ENCODE measurements around the gene PPP2R1B. TPM values are rescaled to one million over a fixed set of nuclear protein-coding genes. Genes with fewer than 3 reads are reported as not detected.

PPP2R1B gene
- total and polyA plus RNA-seq, 11 donors = 4.2 to 99.9 (median 7.9) TPM

DNA sequence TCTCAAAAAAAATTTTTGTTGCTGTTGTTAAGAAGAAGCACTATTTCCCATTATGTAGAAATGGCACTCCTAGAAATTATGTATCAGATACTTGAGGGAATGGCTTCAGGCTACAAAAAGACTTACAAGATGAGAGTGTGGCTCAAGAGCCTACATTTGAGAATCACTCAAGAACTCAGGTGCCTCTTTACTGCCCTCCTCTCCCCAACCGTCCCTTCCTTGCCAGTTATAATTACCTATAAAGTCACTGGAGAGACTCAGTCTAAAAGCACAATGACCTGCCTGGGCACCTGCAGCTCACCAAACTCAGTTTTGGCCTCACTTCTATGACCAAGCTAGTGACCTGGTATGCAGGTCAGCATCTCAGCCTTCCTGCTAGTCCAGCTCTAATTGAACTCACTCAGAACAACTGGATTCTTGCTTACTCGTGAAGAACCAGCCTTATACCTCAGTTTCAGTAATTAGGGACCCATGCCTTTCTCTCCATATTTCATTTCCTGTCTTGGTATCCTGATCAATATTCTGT lies 41.9 kb upstream of the PPP2R1B start:
- H3K4me1 ChIP-seq = peaks cover 0 to 15% (median 2%) of the 10 kb centered on the region in 12 donors
- ATAC-seq = peak in 1 of 4 donors; percentile 7
- H3K27me3 ChIP-seq = no peaks in the 10 kb centered on the region
- H3K9me3 ChIP-seq = no peaks in the 10 kb centered on the region
- no peak overlapping the region for H3K4me3 ChIP-seq
- H3K27ac ChIP-seq = peak overlapping the region in 10 of 12 donors; percentile 7 to 76 (median 46)
- intact Hi-C loops (cut with DNase I) = no loop called here
- DNase-seq = no peak
- H3K36me3 ChIP-seq = peaks cover 0 to 61% (median 32%) of the 10 kb centered on the region in 9 donors
- WGBS, 4 donors = 90 to 96% (median 93%) methylated on average over 2 of the region's 2 CpGs
- TF ChIP-seq, protein P1, sequence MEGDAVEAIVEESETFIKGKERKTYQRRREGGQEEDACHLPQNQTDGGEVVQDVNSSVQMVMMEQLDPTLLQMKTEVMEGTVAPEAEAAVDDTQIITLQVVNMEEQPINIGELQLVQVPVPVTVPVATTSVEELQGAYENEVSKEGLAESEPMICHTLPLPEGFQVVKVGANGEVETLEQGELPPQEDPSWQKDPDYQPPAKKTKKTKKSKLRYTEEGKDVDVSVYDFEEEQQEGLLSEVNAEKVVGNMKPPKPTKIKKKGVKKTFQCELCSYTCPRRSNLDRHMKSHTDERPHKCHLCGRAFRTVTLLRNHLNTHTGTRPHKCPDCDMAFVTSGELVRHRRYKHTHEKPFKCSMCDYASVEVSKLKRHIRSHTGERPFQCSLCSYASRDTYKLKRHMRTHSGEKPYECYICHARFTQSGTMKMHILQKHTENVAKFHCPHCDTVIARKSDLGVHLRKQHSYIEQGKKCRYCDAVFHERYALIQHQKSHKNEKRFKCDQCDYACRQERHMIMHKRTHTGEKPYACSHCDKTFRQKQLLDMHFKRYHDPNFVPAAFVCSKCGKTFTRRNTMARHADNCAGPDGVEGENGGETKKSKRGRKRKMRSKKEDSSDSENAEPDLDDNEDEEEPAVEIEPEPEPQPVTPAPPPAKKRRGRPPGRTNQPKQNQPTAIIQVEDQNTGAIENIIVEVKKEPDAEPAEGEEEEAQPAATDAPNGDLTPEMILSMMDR (IDR thresholded peaks at IDR 0.05) = no peak
- no peak for TF ChIP-seq POLR2A (IDR thresholded peaks at IDR 0.05)

GRCh38 chr11:111807076-111807475 lies 40.9 kb upstream of the PPP2R1B start:
- ATAC-seq = no peak
- Histone ChIP-seq H3K4me1 (peaks cover 0 to 15% (median 2%) of the 10 kb centered on the region in 12 donors), H3K27ac (no peak overlapping the region), H3K4me3 (no peak overlapping the region), H3K9me3 (no peaks in the 10 kb centered on the region), H3K36me3 (peaks cover 0 to 71% (median 37%) of the 10 kb centered on the region in 9 donors), H3K27me3 (no peaks in the 10 kb centered on the region)
- DNase-seq = no peak
- TF ChIP-seq, protein P1 (IDR thresholded peaks at IDR 0.05) = no peak
- no peak for TF ChIP-seq POLR2A (IDR thresholded peaks at IDR 0.05)
- intact Hi-C loops (cut with DNase I) = no loop called here
- WGBS, 4 donors = 95 to 98% (median 96%) methylated on average over 1 of the region's 1 CpG

- Histone ChIP-seq H3K27ac (no peak overlapping the region), H3K36me3 (peaks cover 0 to 48% (median 26%) of the 10 kb centered on the region in 9 donors), H3K4me1 (peaks cover 0 to 17% (median 0%) of the 10 kb centered on the region in 12 donors), H3K27me3 (no peaks in the 10 kb centered on the region), H3K4me3 (no peak overlapping the region), H3K9me3 (peaks cover 0 to 15% (median 2%) of the 10 kb centered on the region in 12 donors)
- intact Hi-C loops (cut with DNase I) = no loop called here
- peak in 3 of 4 donors; percentile 42 to 60 (median 58) for ATAC-seq
- no peak for DNase-seq
- TF ChIP-seq, protein P1 (IDR thresholded peaks at IDR 0.05) = no peak
- no peak for TF ChIP-seq POLR2A (IDR thresholded peaks at IDR 0.05)
- 75 to 79% (median 76%) methylated on average over 2 of the region's 2 CpGs for WGBS, 4 donors
These were observed 34.9 kb upstream of the PPP2R1B start for GRCh38 chr11:111801135-111801534.

DNA sequence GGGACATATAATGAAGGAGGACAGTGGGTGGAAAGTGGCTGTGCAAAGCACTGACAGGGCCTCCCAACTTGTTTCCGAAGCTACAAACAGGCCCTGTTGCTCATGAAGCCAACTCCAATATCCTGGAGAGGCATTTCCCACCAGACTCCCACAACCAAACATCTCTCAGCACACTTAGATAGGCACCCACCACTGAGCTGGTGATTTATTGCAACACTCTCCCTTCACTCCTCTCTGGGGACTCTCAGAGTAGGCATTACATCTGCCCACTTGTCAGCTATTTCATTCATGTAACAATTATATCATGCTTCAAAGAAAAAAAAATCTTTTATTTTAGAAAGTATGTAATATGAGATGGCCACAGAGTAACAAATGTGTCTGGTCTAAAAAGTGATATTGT lies 32.1 kb upstream of the PPP2R1B start:
- WGBS, 4 donors = 84 to 100% (median 92%) methylated on average over 1 of the region's 1 CpG
- peaks cover 0 to 27% (median 0%) of the 10 kb centered on the region in 12 donors for H3K4me1 ChIP-seq
- H3K4me3 ChIP-seq = no peak overlapping the region
- no peak for TF ChIP-seq POLR2A (IDR thresholded peaks at IDR 0.05)
- peaks cover 0 to 28% (median 18%) of the 10 kb centered on the region in 9 donors for H3K36me3 ChIP-seq
- DNase-seq = no peak
- no peak for ATAC-seq
- H3K27ac ChIP-seq = no peak overlapping the region
- intact Hi-C loops (cut with DNase I) = no loop called here
- no peaks in the 10 kb centered on the region for H3K27me3 ChIP-seq
- peaks cover 0 to 15% (median 2%) of the 10 kb centered on the region in 12 donors for H3K9me3 ChIP-seq
